HepG2 (cell line): ENCODE measurements around the gene NELFB. TPM values are rescaled to one million over a fixed set of nuclear protein-coding genes. Genes with fewer than 3 reads are reported as not detected.

Experiments used
- ATAC-seq: fragments of 200-7000 bp; cut with Tn5 transposase; 3 replicates; pipeline ENCODE4 v1.9.1; 2020; ENCODE audit warnings: mild to moderate bottlenecking, moderate library complexity
- BruUV-seq: library from RNA; stranded (reverse); fragments of 400-500 nt; replicated peaks from 2 replicates; lab custom pipeline; 2021; lab: Mats Ljungman, UMichigan
- CTCF ChIA-PET: fragments of 300-600 bp; formaldehyde crosslinking; extraction: SDS; loops from one replicate; lab custom pipeline; 2021; ENCODE audit warnings: low total read pairs, inconsistent platforms, low intra/inter-chr PET ratio; lab: Yijun Ruan, JAX
- POLR2A ChIA-PET: fragments of 350-600 bp; sonication (Branson Sonifier 250); formaldehyde crosslinking; loops from one replicate; lab custom pipeline; 2020; ENCODE audit warnings: antibody characterized with exemption, inconsistent platforms; lab: Yijun Ruan, JAX
- DNase-seq: peaks from one replicate; pipeline ENCODE4 v3.0.0-alpha.2; 2015; ENCODE audit warnings: low spot score
- FAIRE-seq: peaks from 3 replicates; lab custom pipeline; 2011; peaks lifted over from hg19 to GRCh38; lab: Jason Lieb, UNC
- H2AFZ ChIP-seq: one replicate; pipeline ENCODE4 v1.6.1; 2011; ENCODE audit warnings: low read length, inconsistent platforms
- H3K27ac ChIP-seq: fragments of 300-600 bp; 3 replicates; pipeline ENCODE4 v1.8.0; 2011; ENCODE audit warnings: mixed run types, mild to moderate bottlenecking, mixed read lengths, low read length, inconsistent platforms; ENCODE audit not compliant: insufficient read depth; ENCODE audit errors: extremely low read length
- H3K27me3 ChIP-seq, 2 experiments: fragments of 200-600 bp in 1 of 2; 2 replicates in 1 of 2; 3 replicates in 1 of 2; pipeline versions ENCODE4 v1.6.0 to v1.8.0; 2011; ENCODE audit warnings: low read length in 2 of 2, mild to moderate bottlenecking in 2 of 2, moderate library complexity in 2 of 2, inconsistent platforms in 1 of 2; ENCODE audit not compliant: insufficient read depth in 2 of 2, control insufficient read depth in 1 of 2
- H3K36me3 ChIP-seq, 2 experiments: fragments of 200-600 bp in 1 of 2; replicated peaks in 1 of 2; 2 replicates in 1 of 2; 3 replicates in 1 of 2; pipeline versions ENCODE4 v1.5.1 to v1.8.0; 2011; ENCODE audit warnings: low read length in 2 of 2, inconsistent platforms in 1 of 2; ENCODE audit not compliant: insufficient read depth in 2 of 2, control insufficient read depth in 1 of 2
- H3K4me1 ChIP-seq: 2 replicates; pipeline ENCODE4 v1.5.1; 2012; ENCODE audit warnings: low read length, inconsistent platforms; ENCODE audit not compliant: insufficient read depth
- H3K4me2 ChIP-seq: 2 replicates; pipeline ENCODE4 v1.6.0; 2011; ENCODE audit warnings: low read depth, low read length, inconsistent platforms
- H3K4me3 ChIP-seq, 3 experiments: fragments of 200-600 bp in 1 of 3; sonication (generic), shearing (Covaris generic) in 1 of 3; replicated peaks in 1 of 3; 2 replicates each; pipeline ENCODE4 v1.5.1; 2011 to 2016; ENCODE audit warnings: low read length in 3 of 3, inconsistent platforms in 2 of 3, low read depth in 2 of 3, mild to moderate bottlenecking in 2 of 3, control low read depth in 1 of 3, mixed read lengths in 1 of 3; ENCODE audit not compliant: insufficient read depth in 1 of 3
- H3K79me2 ChIP-seq: one replicate; pipeline ENCODE4 v1.6.1; 2011; ENCODE audit warnings: low read length, inconsistent platforms; ENCODE audit not compliant: insufficient read depth
- H3K9ac ChIP-seq: 2 replicates; pipeline ENCODE4 v1.6.0; 2011; ENCODE audit warnings: mild to moderate bottlenecking, low read depth, low read length, inconsistent platforms; ENCODE audit not compliant: insufficient read depth
- H3K9me3 ChIP-seq: 2 replicates; pipeline ENCODE4 v1.5.1; 2012; ENCODE audit warnings: mild to moderate bottlenecking, low read length
- H4K20me1 ChIP-seq: 2 replicates; pipeline ENCODE4 v1.6.0; 2011; ENCODE audit warnings: inconsistent platforms, mild to moderate bottlenecking, low read length, moderate library complexity; ENCODE audit not compliant: insufficient read depth
- CEBPG ChIP-seq: IDR thresholded peaks from 2 replicates; pipeline ENCODE4 v1.6.1; 2016
- FOXA3 ChIP-seq: IDR thresholded peaks from 2 replicates; pipeline ENCODE4 v1.6.1; 2016; ENCODE audit warnings: missing genetic modification reagents, missing compliant biosample characterization
- HIC2 ChIP-seq: sonication (generic); formaldehyde crosslinking; IDR thresholded peaks from 2 replicates; pipeline ENCODE4 v1.9.0; 2022; ENCODE audit warnings: low read depth, missing genetic modification reagents
- HIVEP1 ChIP-seq: sonication (generic); formaldehyde crosslinking; IDR thresholded peaks from 2 replicates; pipeline ENCODE4 v1.4.0; 2020; ENCODE audit warnings: mild to moderate bottlenecking, missing genetic modification reagents
- NR2F6 ChIP-seq, 2 experiments: IDR thresholded peaks; 2 replicates each; pipeline ENCODE4 v1.6.1; 2016; ENCODE audit warnings: antibody characterized with exemption in 1 of 2, mild to moderate bottlenecking in 1 of 2
- PAXIP1 ChIP-seq: sonication (generic); formaldehyde crosslinking; conservative IDR thresholded peaks from 2 replicates; pipeline ENCODE4 v1.4.0; 2020; ENCODE audit warnings: mild to moderate bottlenecking, missing genetic modification reagents, moderate library complexity
- RAD51 ChIP-seq: fragments of 450-650 bp; IDR thresholded peaks from 2 replicates; pipeline ENCODE4 v1.6.1; 2016; ENCODE audit warnings: borderline replicate concordance
- REPIN1 ChIP-seq: sonication (generic); formaldehyde crosslinking; IDR thresholded peaks from 2 replicates; pipeline ENCODE4 v1.8.0; 2022; ENCODE audit warnings: missing genetic modification reagents, low read depth, mild to moderate bottlenecking, borderline replicate concordance
- TEAD2 ChIP-seq: sonication (generic); formaldehyde crosslinking; IDR thresholded peaks from 2 replicates; pipeline ENCODE4 v1.9.0; 2021; ENCODE audit warnings: missing genetic modification reagents
- TFE3 ChIP-seq: IDR thresholded peaks from 2 replicates; pipeline ENCODE4 v1.6.1; 2016
- TOE1 ChIP-seq: sonication (generic); formaldehyde crosslinking; IDR thresholded peaks from 2 replicates; pipeline ENCODE4 v1.4.0; 2020; ENCODE audit warnings: mild to moderate bottlenecking, missing genetic modification reagents
- ZFY ChIP-seq: sonication (generic); formaldehyde crosslinking; IDR thresholded peaks from 2 replicates; pipeline ENCODE4 v1.4.0; 2020; ENCODE audit warnings: missing genetic modification reagents
- ZMYM4 ChIP-seq: sonication (generic); formaldehyde crosslinking; IDR thresholded peaks from 2 replicates; pipeline ENCODE4 v1.8.1; 2023; ENCODE audit warnings: mild to moderate bottlenecking, missing genetic modification reagents
- ZNF451 ChIP-seq: sonication (generic); formaldehyde crosslinking; IDR thresholded peaks from 2 replicates; pipeline ENCODE4 v1.5.0; 2020; ENCODE audit warnings: mild to moderate bottlenecking, missing genetic modification reagents
- ZNF678 ChIP-seq: sonication (generic); formaldehyde crosslinking; IDR thresholded peaks from 2 replicates; pipeline ENCODE4 v1.4.0; 2020; ENCODE audit warnings: mild to moderate bottlenecking, missing genetic modification reagents
- WGBS: methylation state at CpG from one replicate; pipeline ENCODE4 v1.1.6; 2017; ENCODE audit warnings: low lambda C conversion rate; 5-methylcytosine and 5-hydroxymethylcytosine counted together
- in situ Hi-C: cut with HindIII; loops from 2 replicates; pipeline ENCODE4 v1.10.0; 2017; ENCODE audit warnings: low pct_unique_long_range_greater_than_20kb; ENCODE audit not compliant: extremely low pct_ligation_motif_present
- intact Hi-C: fragments of 100-400 bp; cut with micrococcal nuclease; formaldehyde crosslinking; loops from one replicate; pipeline ENCODE4 v1.10.0; 2022; ENCODE audit not compliant: unreplicated experiment
- polyA plus RNA-seq, 8 experiments: library from polyadenylated mRNA; depleted of rRNA in 3 of 8; stranded (reverse) in 7 of 8; unstranded in 1 of 8; fragments of >200 nt; fragmentation: Illumina TruSeq in 4 of 8; extraction: Trizol in 4 of 8; gene quantifications; 2 replicates each; pipeline versions ENCODE4 v1.2.1 to v1.2.3, GENCODE V29; 2011 to 2016; ENCODE audit warnings: low read depth in 4 of 8, missing spikeins in 1 of 8, mixed read lengths in 1 of 8; ENCODE audit not compliant: insufficient read depth in 1 of 8
- total RNA-seq, 5 experiments: library from RNA; depleted of rRNA; stranded (reverse); fragments of >200 nt; fragmentation: Illumina TruSeq; extraction: Trizol; gene quantifications; 2 replicates each; pipeline ENCODE4 v1.2.3, GENCODE V29; 2016; ENCODE audit warnings: low read depth in 1 of 5

Gene NELFB
- total and polyA plus RNA-seq, 2 of the 13 experiments (the other 11 are each of a cell fraction or from before 2014, with no cell fraction given), result 26.5 to 45.8 TPM

- TF ChIP-seq PAXIP1 (CRISPR knock-in tag) (peak; percentile 76), ZMYM4 (0 out of 2 replicates have a peak, but pooled peaks have one; percentile 19), ZNF451 (CRISPR knock-in tag) (peak; percentile 63; the same call in 1 of the 2 replicates), ZFY (CRISPR knock-in tag) (peak; percentile 68), ZNF678 (CRISPR knock-in tag) (0 out of 2 replicates have a peak, but pooled peaks have one; percentile 55)
These were observed 25.0 kb upstream of the NELFB start (continued) for GRCh38 chr9:137229903-137230704.

- Histone ChIP-seq H3K36me3 (no peaks in the 10 kb centered on the region), H3K27ac (peak within 1 kb of the TSS; percentile 75), H3K4me3 (peak within 1 kb of the TSS; percentile 53 to 72 (median 62)), H3K4me2 (peak within 1 kb of the TSS; percentile 96), H3K4me1 (peaks cover 72% of the 10 kb centered on the region), H4K20me1 (no peaks in the 10 kb centered on the region), H2AFZ (no peak within 1 kb of the TSS), H3K79me2 (peaks cover 4% of the 10 kb centered on the region), H3K27me3 (no peaks in the 10 kb centered on the region), H3K9me3 (no peaks in the 10 kb centered on the region), H3K9ac (peak within 1 kb of the TSS; percentile 65)
- ChIA-PET CTCF (no interaction called here), POLR2A (interaction anchor here (1.0 to 2.7 kb wide), 5 partner anchors 10 to 80 kb away, joined by 3 to 16 read pairs (median 7); partner anchors contain the start of genes TPRN and TUBB4B)
- DNase-seq, result no peak
- WGBS, result 43% methylated on average over 3 of the region's 14 CpGs
- no peak for FAIRE-seq
- no TSS peak for BruUV-seq
- in situ Hi-C loops (no loop called here), intact Hi-C loops (no loop called here)
- no peak for ATAC-seq
- TF ChIP-seq TFE3 (CRISPR knock-in tag), result peak; percentile 39; the same call in 1 of the 2 replicates
- TF ChIP-seq REPIN1 (CRISPR knock-in tag), result 0 out of 2 replicates have a peak, but pooled peaks have one; percentile 42
- TF ChIP-seq TOE1 (CRISPR knock-in tag), result no peak
- TF ChIP-seq TEAD2 (CRISPR knock-in tag), result no peak
- no peak for TF ChIP-seq CEBPG
- 0 out of 2 replicates have a peak, but pooled peaks have one; percentile 1 for TF ChIP-seq HIVEP1 (CRISPR knock-in tag)
- TF ChIP-seq NR2F6 (IDR thresholded peaks at IDR 0.05), result no peak; the same call in 1 of the 2 replicates
- TF ChIP-seq NR2F6 (CRISPR knock-in tag; IDR thresholded peaks at IDR 0.05), result peak; percentile 44; the same call in 1 of the 2 replicates
- TF ChIP-seq FOXA3 (CRISPR knock-in tag), result 0 out of 2 replicates have a peak, but pooled peaks have one; percentile 3
- TF ChIP-seq RAD51, result no peak
- no peak; the same call in 1 of the 2 replicates for TF ChIP-seq HIC2 (CRISPR knock-in tag)
These were observed 24.3 kb upstream of the NELFB start, which contains the start of gene SLC34A3 for GRCh38 chr9:137230705-137231371. Gene SLC34A3 (plus strand): TSS chr9:137230901. CDS start chr9:137231703, 802 bp downstream.
